Retinal pigment epithelial cell (primary cell): ENCODE data around the gene HMGCL.

Experiments used
- DNase-seq: peaks from one replicate; pipeline ENCODE4 v3.0.0-alpha.2; 2010; ENCODE audit warnings: low read depth
- H3K4me3 ChIP-seq: 2 replicates; pipeline ENCODE4 v1.5.1; 2011; ENCODE audit warnings: mild to moderate bottlenecking, low read length, control low read depth, moderate library complexity
- TF ChIP-seq, protein P1 (sequence below): conservative IDR thresholded peaks from 2 replicates; pipeline ENCODE4 v1.5.1; 2011; ENCODE audit warnings: low read depth, low read length, control low read depth, inconsistent platforms

HMGCL gene

GRCh38 chr1:23801876-23802275 is 23.4 kb downstream of the HMGCL start:
- TF ChIP-seq, protein P1, sequence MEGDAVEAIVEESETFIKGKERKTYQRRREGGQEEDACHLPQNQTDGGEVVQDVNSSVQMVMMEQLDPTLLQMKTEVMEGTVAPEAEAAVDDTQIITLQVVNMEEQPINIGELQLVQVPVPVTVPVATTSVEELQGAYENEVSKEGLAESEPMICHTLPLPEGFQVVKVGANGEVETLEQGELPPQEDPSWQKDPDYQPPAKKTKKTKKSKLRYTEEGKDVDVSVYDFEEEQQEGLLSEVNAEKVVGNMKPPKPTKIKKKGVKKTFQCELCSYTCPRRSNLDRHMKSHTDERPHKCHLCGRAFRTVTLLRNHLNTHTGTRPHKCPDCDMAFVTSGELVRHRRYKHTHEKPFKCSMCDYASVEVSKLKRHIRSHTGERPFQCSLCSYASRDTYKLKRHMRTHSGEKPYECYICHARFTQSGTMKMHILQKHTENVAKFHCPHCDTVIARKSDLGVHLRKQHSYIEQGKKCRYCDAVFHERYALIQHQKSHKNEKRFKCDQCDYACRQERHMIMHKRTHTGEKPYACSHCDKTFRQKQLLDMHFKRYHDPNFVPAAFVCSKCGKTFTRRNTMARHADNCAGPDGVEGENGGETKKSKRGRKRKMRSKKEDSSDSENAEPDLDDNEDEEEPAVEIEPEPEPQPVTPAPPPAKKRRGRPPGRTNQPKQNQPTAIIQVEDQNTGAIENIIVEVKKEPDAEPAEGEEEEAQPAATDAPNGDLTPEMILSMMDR: no peak
- no peak for DNase-seq
- H3K4me3 ChIP-seq: no peak overlapping the region

DNA sequence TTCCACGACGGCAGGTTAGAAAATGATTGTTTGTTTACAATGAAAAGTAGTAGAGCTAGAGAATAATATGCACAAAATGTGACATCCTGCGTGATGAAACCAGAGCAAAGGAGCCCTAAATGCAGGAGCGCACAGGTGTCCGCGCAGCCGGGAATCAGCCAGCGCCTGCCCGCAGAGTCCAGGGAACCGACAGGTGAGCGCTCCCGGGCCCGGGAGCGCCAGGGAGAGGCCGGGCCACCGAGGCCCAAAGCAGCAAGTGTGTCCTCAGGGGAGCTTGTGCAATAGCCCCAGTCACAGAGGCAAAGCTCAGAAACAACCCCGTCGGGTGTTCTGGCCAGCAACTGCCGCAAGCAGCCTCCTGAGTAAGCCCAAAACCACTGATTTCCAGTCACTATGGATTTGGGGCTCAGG is 23.9 kb downstream of the HMGCL start:
- no peak for DNase-seq
- TF ChIP-seq, protein P1: no peak

DNA sequence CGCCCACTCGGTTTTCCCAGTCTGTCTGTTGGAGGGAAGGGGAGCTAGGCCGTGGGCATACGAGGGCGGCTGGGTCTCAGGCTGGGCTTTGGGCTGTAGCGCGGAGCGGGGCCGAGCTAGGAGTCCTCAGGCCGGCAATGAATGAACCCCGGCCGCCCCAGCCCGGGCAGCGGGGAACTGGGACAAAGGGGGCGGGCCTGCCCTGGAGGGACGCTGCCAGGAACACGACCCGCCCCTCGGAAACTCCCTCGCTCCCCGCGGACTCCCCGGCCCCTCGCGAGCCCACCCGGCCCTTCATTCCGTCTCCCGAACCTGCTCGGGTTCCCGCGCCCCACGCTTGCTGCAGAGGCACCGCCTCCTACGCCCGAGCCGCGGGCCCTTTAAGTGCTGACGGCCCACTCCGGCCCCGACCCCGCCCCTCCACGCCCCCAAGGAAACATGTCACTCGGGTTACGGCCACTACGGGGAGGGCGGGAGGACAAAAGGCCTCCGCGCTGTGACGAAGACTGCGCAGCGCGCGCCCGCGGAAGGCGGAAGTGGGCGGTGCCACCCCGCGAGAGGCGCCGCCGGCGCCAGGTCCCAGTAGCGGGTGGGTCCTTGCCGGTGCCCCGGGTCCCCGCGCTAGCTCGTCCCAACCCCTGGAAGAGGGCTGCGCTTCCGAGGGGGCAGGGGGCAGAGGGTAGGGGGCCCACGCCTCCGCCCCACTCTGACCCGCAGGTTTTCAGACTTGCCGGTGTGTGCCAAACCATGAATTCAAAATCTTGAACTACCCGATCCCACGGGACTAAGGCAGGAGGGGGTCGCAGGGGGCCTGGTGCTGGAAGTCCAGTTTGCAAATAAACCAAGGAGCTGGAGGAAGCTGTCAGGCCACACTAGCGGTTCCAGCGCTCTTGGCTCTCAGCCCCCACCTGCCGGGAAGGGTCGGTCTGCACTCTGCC is 24.6 kb downstream of the HMGCL start, which contains the start of gene GALE:
Gene GALE (minus strand): TSS at position 355 of the 938 bp plus-strand sequence. CDS start 1,747 bp downstream, outside the sequence.
- TF ChIP-seq, protein P1: peak; percentile 17
- H3K4me3 ChIP-seq: peak within 1 kb of the TSS; percentile 85
- DNase-seq: peak; percentile 81

More for the DNA sequence above, 23.9 kb downstream of the HMGCL start:
- H3K4me3 ChIP-seq: peak overlapping the region; percentile 85

DNA sequence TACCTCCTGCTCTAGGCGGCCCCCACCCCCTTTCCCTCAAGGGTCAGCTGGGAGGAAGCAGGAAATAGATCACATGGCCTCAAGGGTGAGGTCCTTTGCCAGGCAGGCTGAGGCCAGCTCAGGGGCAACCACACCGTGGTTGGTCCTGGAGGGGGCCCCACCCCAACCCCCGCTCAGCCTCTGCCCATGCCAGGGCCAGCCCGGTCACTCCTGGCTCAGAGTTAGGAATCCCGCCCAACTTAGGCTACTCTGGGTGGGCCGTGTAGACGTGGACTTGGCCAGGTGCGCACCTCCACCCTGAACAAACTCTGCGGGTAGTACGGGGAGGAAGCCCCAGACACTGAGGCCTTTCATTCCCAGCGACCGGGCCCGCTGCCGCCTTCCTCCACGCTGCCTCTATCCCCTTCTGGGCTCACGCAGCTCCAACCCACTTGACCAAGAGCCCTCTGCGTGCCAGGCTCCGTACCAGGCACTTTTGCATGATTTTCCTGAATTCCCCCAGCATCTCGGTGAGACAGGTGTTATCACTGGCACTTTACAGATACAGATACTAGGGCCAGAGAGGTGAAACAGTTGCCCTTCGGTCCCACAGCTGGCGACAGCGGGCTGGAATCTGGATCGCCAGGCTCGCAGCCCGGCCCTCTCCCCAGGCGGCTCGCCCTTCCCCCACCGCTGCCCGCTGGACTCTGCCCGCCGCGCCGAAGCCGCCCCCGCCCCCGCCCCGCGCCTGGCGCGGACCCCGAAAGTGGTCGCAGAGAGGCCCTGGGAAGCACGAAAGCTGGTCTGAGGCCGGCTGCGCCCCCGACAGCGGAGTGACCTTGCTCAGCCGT is 25.4 kb downstream of the HMGCL start:
- TF ChIP-seq, protein P1: no peak
- peak overlapping the region; percentile 85 for H3K4me3 ChIP-seq
- peak; percentile 82 for DNase-seq

DNA sequence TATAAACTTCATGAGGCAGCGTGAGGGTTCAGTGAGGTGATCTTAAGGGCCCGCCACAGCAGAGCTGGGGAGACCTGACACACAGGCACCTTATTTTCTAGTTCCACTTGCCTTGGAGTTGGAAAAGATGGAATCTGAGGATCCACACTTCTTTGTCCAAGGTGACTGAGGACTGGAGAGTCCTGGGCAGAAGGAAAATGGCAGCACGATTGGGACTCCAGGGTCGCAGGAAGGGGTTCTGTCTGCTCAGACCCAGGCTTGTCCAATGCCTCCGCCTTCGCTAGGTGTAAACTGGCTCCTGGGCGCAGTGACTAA is 26.0 kb downstream of the HMGCL start:
- TF ChIP-seq, protein P1: no peak
- H3K4me3 ChIP-seq: peak overlapping the region; percentile 85
- DNase-seq: no peak

- H3K4me3 ChIP-seq: peak overlapping the region; percentile 85
- TF ChIP-seq, protein P1: peak; percentile 31
- DNase-seq: no peak
Measured at GRCh38 chr1:23798662-23799142, 26.5 kb downstream of the HMGCL start.
